GM18505 (cell line): Measurements from ENCODE around the gene CD58.

Experiments used
- ATAC-seq: cut with Tn5 transposase; IDR thresholded peaks from one replicate; pipeline ENCODE4 v1.9.1; 2021; ENCODE audit not compliant: unreplicated experiment
- POLR2A ChIP-seq: IDR thresholded peaks from 4 replicates; pipeline ENCODE4 v1.6.1; 2011; ENCODE audit warnings: borderline replicate concordance; ENCODE audit not compliant: insufficient read depth, insufficient read length; ENCODE audit errors: extremely low read depth

CD58 gene

DNA sequence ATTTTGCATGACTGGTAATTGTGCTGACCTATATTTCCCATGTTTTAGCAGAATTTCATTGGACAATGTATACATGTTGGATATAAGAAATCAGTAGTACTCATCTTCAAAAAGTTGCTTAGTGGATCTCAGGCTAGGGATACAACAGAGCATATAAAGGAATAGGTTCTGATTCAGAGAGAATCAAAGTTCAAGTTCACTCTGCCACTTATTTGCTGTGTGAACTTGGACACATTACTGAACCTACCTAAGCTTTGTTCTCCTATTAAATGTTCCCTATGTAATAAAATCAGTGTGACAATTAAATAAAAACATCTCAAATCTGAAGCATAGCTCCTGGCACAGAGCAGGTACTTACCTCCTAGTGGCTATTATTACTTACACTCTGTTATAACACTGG is 9.3 kb downstream of the CD58 start:
- no peak for ATAC-seq
- TF ChIP-seq POLR2A = no peak

DNA sequence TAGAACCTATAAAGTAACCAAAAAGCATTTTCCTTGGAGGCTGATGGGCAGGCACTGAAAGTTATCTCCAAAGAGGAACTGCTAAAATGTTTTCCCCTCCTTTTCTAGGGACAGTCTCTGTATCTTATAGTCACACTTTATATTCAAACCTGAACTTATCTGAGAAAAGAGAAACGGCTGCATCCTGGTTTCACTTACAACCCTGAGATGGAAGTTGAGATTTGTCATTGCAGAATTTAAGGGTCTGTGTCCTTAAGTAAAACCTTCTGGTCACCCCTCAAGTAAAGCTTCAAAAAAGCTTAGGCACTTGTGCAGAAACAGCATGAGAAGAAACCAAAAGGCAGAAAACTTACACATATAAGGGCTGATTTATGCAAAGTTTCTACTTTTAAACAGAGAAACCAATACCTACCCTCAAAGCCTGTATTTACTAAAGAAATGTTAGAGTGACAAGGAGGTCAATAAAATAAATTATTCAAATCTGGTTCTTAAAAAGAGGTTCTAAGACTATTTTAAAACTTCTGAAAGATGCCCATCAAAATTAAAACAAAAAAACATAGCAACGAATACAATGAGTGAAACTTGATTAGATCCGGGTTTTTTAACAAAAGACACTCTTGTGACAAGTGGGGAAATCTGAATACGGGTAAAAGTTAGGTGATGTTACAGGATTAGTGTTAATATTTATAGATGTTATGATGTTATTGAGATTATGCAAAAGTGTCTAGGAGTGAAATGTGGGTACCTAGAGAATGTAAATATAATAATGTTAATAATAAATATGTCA is 9.9 kb downstream of the CD58 start:
- TF ChIP-seq POLR2A = no peak
- no peak for ATAC-seq

DNA sequence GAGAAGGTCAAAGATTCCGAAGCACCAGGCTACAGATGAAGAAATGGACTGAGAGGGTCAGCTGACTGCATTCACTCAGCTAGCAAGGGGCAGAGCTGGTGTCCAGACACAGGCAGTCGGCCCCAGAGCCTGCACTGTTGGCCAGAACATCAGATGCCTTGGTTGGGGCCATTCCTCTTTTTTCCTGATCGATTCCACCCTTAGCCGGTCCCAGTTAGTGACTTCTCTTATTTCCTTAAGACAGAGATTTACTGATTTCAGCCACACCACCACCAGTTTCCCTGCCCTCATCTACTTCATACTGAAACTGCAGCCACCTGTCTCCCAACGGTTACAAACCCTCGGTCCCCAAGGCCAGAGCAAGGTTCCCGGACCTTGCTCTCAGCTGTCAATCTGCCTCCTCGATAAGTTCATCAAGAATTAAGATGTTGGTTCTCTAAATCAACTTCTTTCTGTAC is 11.5 kb downstream of the CD58 start:
- peak; percentile 31 for ATAC-seq
- TF ChIP-seq POLR2A = peak; percentile 59

DNA sequence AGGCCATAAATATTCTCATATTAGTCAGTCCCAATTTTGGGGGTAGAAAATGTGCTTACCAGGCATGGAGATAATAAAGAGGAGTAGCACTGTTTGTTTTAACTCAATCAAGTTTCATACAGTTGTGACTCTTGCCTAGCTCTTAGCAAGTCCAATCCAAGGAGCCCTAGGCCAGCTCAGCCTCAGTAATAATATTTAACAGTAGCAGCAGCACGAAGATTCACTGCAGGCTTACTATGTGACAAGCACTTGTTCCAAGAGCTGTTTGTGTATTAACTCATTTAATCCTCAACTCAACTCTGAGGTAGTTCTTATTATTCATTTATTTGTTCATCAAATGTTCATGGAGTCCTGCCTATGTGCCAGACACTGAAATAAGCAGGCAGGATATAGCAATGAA is 12.3 kb downstream of the CD58 start:
- ATAC-seq = no peak
- no peak for TF ChIP-seq POLR2A

DNA sequence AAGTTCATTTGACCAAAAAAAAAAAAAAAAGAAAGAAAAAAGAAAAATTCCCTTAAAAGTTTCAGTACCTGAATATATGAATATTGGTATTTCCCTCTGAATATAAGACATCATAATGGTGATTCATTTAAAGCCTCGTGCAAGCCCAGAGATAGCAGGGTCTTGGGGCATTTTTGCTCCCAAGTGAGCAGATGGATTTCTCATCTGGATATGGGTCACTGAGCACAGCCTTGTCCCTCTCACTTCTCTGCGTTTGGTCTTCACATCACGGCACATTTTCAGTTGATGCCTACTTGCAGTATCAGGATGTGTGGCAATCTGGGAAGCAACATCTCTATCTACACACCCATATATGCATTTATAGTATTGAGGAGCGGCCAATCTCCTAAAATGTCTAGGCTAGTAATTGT is 12.7 kb downstream of the CD58 start:
- no peak for ATAC-seq

DNA sequence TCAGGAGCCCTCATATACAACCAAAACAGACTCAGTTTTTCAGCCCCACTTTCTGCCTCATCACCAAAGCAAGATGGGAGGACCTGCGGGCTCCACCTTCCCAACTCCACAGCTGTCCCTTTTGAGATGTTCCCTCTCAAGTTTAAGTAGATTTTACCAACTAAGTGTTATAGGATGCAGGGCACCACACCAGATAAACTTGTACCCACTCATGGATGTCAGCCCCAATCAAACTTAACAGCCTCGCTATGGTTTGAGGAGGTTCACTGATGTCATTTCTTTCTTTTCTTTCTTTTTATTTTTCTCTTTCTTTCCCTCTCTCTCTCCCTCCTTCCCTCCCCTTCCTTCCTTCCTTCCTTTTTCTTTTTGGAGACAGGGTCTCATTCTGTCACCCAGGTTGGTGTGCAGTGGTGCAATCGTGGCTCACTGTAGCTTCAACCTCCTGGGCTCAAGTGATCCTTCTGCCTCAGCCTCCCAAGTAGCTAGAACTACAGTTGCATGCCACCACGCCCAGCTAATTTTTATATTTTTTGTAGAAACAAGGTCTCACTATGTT is 13.4 kb downstream of the CD58 start:
- no peak for TF ChIP-seq POLR2A
- no peak for ATAC-seq

More for the DNA sequence above, 12.7 kb downstream of the CD58 start:
- no peak for TF ChIP-seq POLR2A

DNA sequence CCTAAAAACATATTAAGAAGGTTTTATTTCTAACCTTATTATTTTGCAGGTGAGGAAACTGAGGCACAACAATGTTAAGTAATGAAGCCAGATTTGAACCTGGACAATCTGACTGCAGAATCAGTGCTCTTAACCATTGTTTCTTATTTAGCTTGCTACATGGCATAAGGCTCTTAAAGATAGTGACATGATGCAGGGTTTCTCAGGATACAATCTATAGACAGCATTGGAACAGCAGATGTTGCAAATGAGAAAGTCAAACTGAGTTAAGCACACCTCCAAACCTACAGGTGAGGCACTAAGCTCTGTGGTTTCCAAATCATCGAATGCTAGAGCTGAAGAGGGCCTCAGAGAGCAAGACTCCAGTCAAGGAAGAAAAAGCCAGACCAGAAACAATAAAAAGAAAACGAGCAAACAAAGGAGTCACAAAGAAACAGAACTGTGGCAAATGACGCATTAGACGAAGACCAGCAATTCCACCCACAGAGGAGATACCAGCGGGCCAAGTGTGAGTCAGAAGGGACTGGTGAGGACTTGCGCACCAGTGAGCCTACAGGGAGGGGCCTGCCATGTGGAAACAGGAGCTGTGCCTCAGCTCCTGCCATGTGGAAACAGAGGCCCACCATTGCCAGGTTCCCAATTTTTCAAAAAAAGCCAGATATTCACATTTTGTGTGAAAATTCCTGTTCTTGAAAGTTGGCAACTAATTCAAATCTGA is 14.4 kb downstream of the CD58 start:
- peak; percentile 58 for TF ChIP-seq POLR2A
- peak; percentile 60 for ATAC-seq

DNA sequence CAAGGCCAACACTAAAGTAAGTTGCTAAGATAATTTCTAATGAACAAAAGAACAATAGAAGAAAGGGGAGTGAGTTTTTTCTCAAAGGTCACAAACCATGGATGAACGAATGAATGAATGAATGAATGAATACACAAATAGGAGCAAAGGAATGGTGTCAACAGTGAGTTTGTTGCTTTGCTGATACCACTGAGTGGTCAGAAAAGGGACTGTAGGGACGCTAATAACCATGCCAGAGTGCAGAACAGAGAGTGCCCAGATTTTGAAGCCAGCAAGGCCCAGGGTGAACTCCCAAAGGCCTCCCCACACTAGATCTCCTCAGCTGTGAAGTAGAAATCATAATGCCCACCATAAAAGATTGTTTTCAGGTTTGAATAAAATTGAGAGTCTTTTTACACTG is 15.9 kb downstream of the CD58 start:
- no peak for TF ChIP-seq POLR2A

DNA sequence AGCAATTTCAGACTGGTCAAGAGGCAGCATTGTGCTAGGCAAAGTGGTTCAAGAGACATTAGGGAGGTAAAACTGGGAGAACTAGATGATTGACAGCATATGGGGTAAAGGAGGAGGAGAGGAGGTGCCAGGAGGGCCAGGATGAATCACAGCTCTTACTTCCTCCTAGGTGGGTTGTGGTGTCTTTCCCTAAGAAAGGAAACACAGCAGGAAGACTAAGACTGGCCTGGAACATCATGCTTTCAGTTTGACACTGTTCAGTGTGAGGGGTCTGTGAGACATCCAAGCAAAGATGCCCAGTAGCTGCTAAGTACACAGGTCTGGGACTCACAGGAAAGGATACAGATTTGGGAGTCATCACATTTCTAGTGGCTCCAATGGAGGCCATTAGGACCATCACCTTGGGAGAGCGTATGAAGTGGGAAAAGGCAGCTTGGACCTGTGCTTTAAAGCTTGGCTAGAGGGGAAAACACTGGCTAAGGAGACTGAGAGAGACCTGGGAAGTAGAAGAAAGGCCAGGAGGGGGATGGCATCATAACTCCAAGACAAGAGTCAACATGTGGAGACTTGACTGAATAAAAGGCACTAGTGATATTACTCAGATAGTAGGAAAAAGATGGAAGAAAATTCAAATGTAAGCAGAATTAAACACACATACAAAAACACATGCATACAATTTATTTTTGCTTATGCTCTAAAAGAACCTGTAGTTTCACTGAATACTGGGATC is 17.3 kb downstream of the CD58 start:
- TF ChIP-seq POLR2A = no peak
- no peak for ATAC-seq

More for the DNA sequence above, 15.9 kb downstream of the CD58 start:
- no peak for ATAC-seq

DNA sequence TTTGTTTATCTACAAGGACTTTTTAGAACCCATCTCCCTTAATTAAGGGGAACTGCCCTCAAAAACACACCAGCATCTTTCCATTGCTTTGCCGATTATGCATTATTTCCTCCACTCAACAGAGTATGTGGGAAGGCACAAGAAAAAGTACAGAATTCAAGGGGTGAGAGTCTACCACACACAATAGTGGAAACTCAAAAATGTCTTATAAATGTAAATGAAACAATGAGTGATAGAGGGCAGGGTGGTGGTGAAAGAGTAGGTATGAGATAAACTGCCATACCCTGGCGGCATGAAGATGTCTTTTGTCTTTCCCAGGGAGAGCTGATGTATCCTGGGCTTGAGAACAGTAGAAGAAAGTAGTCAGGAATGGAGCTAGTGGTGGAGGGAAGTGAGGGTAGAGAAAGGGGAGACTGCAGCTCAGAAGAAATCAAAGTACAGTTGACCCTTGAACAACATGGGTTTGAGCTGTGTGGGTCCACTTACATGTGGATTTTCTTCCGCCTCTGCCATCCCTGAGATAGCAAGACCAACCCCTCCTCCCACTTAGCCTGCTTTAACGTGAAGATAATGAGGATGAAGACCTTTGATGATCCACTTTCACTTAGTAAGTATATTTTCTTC is 24.4 kb downstream of the CD58 start:
- TF ChIP-seq POLR2A = no peak
- ATAC-seq = no peak

DNA sequence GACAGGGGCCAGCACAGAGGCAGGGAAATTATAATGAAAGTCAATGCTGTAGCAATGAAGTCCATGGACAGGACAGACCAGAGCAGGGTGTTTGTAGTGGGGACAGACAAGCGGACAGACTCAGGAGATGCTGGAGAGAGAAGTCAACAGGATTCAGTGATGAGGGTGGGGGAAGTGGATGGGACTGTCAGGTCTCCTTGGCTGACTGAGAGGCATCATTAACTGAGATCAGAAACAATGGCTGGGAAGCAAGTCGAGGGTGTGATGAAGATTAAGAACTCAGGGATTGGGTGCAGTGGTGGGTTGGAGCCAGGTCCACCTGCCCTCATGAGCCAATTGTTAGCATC is 25.5 kb downstream of the CD58 start:
- ATAC-seq = peak; percentile 12
- TF ChIP-seq POLR2A = peak; percentile 50

DNA sequence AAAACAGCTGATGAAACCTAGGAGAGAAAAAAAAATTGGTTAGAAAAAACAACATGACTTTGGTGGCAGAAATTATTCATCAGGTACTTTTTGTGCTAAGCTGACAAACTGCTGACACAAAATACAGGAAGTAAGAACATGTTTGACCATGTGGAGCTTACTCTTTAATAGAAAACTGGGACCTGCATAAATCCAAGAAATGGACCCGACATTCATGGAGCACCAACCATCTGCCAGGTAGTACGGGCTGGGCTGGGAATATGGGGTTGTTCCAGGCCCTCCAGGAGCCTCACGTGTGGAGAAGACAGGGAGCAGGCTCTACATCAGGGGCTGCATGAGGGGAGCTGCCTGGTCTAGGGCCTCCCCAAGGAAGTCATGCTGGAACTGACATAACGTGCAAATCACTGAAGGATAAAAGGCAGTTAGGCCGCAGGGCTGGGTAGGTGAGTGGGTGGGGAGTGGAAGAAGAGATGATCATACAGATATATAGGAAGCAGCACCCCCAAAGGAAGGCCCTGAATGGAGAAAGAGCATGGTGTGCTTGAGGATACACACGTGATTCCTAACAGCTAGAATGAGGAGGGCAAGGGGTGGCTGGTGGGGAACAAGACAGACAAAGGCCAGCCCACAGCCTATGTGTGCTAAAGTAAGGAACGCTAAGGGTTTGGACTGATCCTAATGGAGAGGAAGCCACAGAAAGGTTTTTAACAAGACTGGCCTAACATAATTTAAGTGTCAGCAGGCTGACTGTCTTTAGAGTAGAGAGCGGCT is 26.1 kb downstream of the CD58 start:
- peak; percentile 56 for ATAC-seq
- no peak for TF ChIP-seq POLR2A
